HEK293 (cell line): ENCODE measurements around the gene BPIFA2.

ENCODE experiments used
- CTCF ChIA-PET: fragments of 350-600 bp; formaldehyde crosslinking; extraction: SDS; loops from one replicate; lab custom pipeline; 2021; ENCODE audit warnings: antibody characterized with exemption; lab: Yijun Ruan, JAX
- POLR2A ChIA-PET: fragments of 300-600 bp; formaldehyde crosslinking; extraction: SDS; loops from one replicate; lab custom pipeline; 2020; ENCODE audit warnings: antibody characterized with exemption, inconsistent platforms; lab: Yijun Ruan, JAX
- H3K27ac ChIP-seq: fragments of 200-500 bp; sonication (Bioruptor generic); 2 replicates; pipeline ENCODE4 v1.5.1; 2014; ENCODE audit warnings: low read depth, low read length, control low read depth, inconsistent platforms; ENCODE audit errors: extremely low read depth
- H3K36me3 ChIP-seq, 2 experiments: fragments of 200-500 bp in 1 of 2; sonication (Bioruptor generic) in 1 of 2; 1 replicate in 1 of 2; 2 replicates in 1 of 2; pipeline ENCODE4 v1.5.1; 2014 to 2017; ENCODE audit warnings: inconsistent platforms in 2 of 2, low read length in 2 of 2; ENCODE audit not compliant: control insufficient read depth in 2 of 2, insufficient read depth in 1 of 2
- H3K4me1 ChIP-seq: fragments of 200-500 bp; sonication (Bioruptor generic); 2 replicates; pipeline ENCODE4 v1.5.1; 2014; ENCODE audit warnings: mild to moderate bottlenecking, low read length, inconsistent platforms; ENCODE audit not compliant: control insufficient read depth, insufficient read depth
- H3K4me3 ChIP-seq: 2 replicates; pipeline ENCODE4 v1.5.1; 2011; ENCODE audit warnings: low read depth, mild to moderate bottlenecking, control low read depth, low read length, moderate library complexity
- H3K9me3 ChIP-seq: fragments of 200-500 bp; sonication (Bioruptor generic); 2 replicates; pipeline ENCODE4 v1.5.1; 2014; ENCODE audit warnings: low read depth, low read length, inconsistent platforms; ENCODE audit not compliant: control insufficient read depth, insufficient read depth
- CTCF ChIP-seq: fragments of 450-650 bp; formaldehyde crosslinking; IDR thresholded peaks from 2 replicates; pipeline ENCODE4 v1.5.1; 2016; ENCODE audit warnings: missing biosample characterization, missing genetic modification characterization
- PATZ1 ChIP-seq: fragments of 450-650 bp; formaldehyde crosslinking; IDR thresholded peaks from 2 replicates; pipeline ENCODE4 v1.5.1; 2016; ENCODE audit warnings: missing biosample characterization, missing genetic modification characterization
- PRDM4 ChIP-seq: fragments of 450-650 bp; formaldehyde crosslinking; IDR thresholded peaks from 2 replicates; pipeline ENCODE4 v1.5.1; 2017; ENCODE audit warnings: missing biosample characterization, missing genetic modification characterization
- ZBTB11 ChIP-seq: fragments of 450-650 bp; formaldehyde crosslinking; conservative IDR thresholded peaks from 2 replicates; pipeline ENCODE4 v1.5.1; 2016; ENCODE audit warnings: low read depth, missing biosample characterization, missing genetic modification characterization
- ZBTB7A ChIP-seq: fragments of 450-650 bp; formaldehyde crosslinking; IDR thresholded peaks from 2 replicates; pipeline ENCODE4 v1.5.1; 2016; ENCODE audit warnings: low read depth, missing biosample characterization, missing genetic modification characterization
- ZBTB8A ChIP-seq: fragments of 450-650 bp; formaldehyde crosslinking; IDR thresholded peaks from 2 replicates; pipeline ENCODE4 v1.5.1; 2016; ENCODE audit warnings: missing biosample characterization, missing genetic modification characterization
- ZNF114 ChIP-seq: fragments of 450-650 bp; formaldehyde crosslinking; IDR thresholded peaks from 2 replicates; pipeline ENCODE4 v1.5.0; 2017; ENCODE audit warnings: missing biosample characterization, missing genetic modification characterization
- ZNF202 ChIP-seq: fragments of 450-650 bp; formaldehyde crosslinking; IDR thresholded peaks from 2 replicates; pipeline ENCODE4 v1.5.1; 2016; ENCODE audit warnings: missing biosample characterization, missing genetic modification characterization, borderline replicate concordance
- ZNF391 ChIP-seq: fragments of 450-650 bp; formaldehyde crosslinking; IDR thresholded peaks from 2 replicates; pipeline ENCODE4 v1.5.1; 2016; ENCODE audit warnings: low read depth, missing biosample characterization, missing genetic modification characterization, borderline replicate concordance
- ZNF398 ChIP-seq: fragments of 450-650 bp; formaldehyde crosslinking; IDR thresholded peaks from 2 replicates; pipeline ENCODE4 v1.5.1; 2017; ENCODE audit warnings: missing biosample characterization, missing genetic modification characterization
- ZNF449 ChIP-seq: fragments of 450-650 bp; formaldehyde crosslinking; IDR thresholded peaks from 2 replicates; pipeline ENCODE4 v1.5.1; 2017; ENCODE audit warnings: missing biosample characterization, mild to moderate bottlenecking, missing genetic modification characterization, moderate library complexity
- ZNF518A ChIP-seq: fragments of 450-650 bp; formaldehyde crosslinking; conservative IDR thresholded peaks from 2 replicates; pipeline ENCODE4 v1.5.1; 2016; ENCODE audit warnings: low read depth, missing biosample characterization, missing genetic modification characterization
- ZNF560 ChIP-seq: fragments of 450-650 bp; formaldehyde crosslinking; IDR thresholded peaks from 2 replicates; pipeline ENCODE4 v1.5.1; 2017; ENCODE audit warnings: missing biosample characterization, missing genetic modification characterization, borderline replicate concordance
- ZNF747 ChIP-seq: fragments of 450-650 bp; formaldehyde crosslinking; IDR thresholded peaks from 2 replicates; pipeline ENCODE4 v1.5.1; 2016; ENCODE audit warnings: missing biosample characterization, missing genetic modification characterization
- ZSCAN23 ChIP-seq: fragments of 450-650 bp; formaldehyde crosslinking; IDR thresholded peaks from 2 replicates; pipeline ENCODE4 v1.5.1; 2016; ENCODE audit warnings: missing biosample characterization, missing genetic modification characterization

Gene BPIFA2

GRCh38 chr20:33224399-33224798, 56.4 kb downstream of the BPIFA2 start:
- POLR2A ChIA-PET = no interaction called here
- H3K9me3 ChIP-seq = no peaks in the 10 kb centered on the region
- no peak for TF ChIP-seq PATZ1 (tag by site-specific recombination)
- CTCF ChIA-PET = no interaction called here
- no peak overlapping the region for H3K27ac ChIP-seq
- no peaks in the 10 kb centered on the region for H3K4me1 ChIP-seq
- H3K4me3 ChIP-seq = no peak overlapping the region
- H3K36me3 ChIP-seq = no peaks in the 10 kb centered on the region

GRCh38 chr20:33229843-33230242, 61.9 kb downstream of the BPIFA2 start:
- no peak overlapping the region for H3K4me3 ChIP-seq
- H3K4me1 ChIP-seq = no peaks in the 10 kb centered on the region
- no peaks in the 10 kb centered on the region for H3K9me3 ChIP-seq
- ChIA-PET POLR2A (no interaction called here), CTCF (interaction anchor here (0.9 to 1.5 kb wide), 2 partner anchors 33 to 62 kb away, joined by 3 to 8 read pairs; no protein-coding TSS in a partner anchor)
- no peaks in the 10 kb centered on the region for H3K36me3 ChIP-seq
- no peak overlapping the region for H3K27ac ChIP-seq
- TF ChIP-seq ZBTB7A (no peak), ZNF398 (no peak), ZNF449 (no peak), ZBTB8A (tag by site-specific recombination) (no peak), PRDM4 (tag by site-specific recombination) (no peak), ZNF747 (tag by site-specific recombination) (no peak), ZNF518A (no peak), ZNF114 (tag by site-specific recombination) (no peak), ZSCAN23 (tag by site-specific recombination) (no peak), ZNF560 (tag by site-specific recombination) (no peak), CTCF (tag by site-specific recombination) (no peak), ZNF202 (tag by site-specific recombination) (no peak), ZNF391 (tag by site-specific recombination) (no peak), ZBTB11 (tag by site-specific recombination) (no peak)
